GM18873 (cell line): ENCODE data around the gene RGS10.
"Not testable (repeated sequence)": the region's sequence is repeated elsewhere in the genome, so short reads cannot be mapped to it uniquely, and the experiment has no call there.

Experiments
- ATAC-seq: cut with Tn5 transposase; IDR thresholded peaks from one replicate; pipeline ENCODE4 v1.9.1; 2021; ENCODE audit warnings: mild to moderate bottlenecking, moderate library complexity, moderate number of reproducible peaks; ENCODE audit not compliant: unreplicated experiment, low FRiP score

Gene RGS10

GRCh38 chr10:119473771-119474170, 68.7 kb downstream of the RGS10 start:
- no peak for ATAC-seq

- no peak for ATAC-seq
Measured at GRCh38 chr10:119470920-119471702, 71.4 kb downstream of the RGS10 start.

GRCh38 chr10:119469846-119470245, 72.7 kb downstream of the RGS10 start:
- no peak for ATAC-seq

GRCh38 chr10:119469325-119469707, 73.2 kb downstream of the RGS10 start:
- ATAC-seq = no peak

- ATAC-seq = no peak
Measured at GRCh38 chr10:119468542-119469324, 73.8 kb downstream of the RGS10 start.

- ATAC-seq = no peak
Measured at GRCh38 chr10:119466655-119467054, 75.9 kb downstream of the RGS10 start.

GRCh38 chr10:119466076-119466475, 76.4 kb downstream of the RGS10 start:
- ATAC-seq = no peak

GRCh38 chr10:119465085-119465484, 77.4 kb downstream of the RGS10 start:
- ATAC-seq = no peak

- not testable (repeated sequence) for ATAC-seq
Measured at GRCh38 chr10:119463195-119463594, 79.3 kb downstream of the RGS10 start.

GRCh38 chr10:119462773-119463172, 79.7 kb downstream of the RGS10 start:
- ATAC-seq = no peak

- peak; percentile 53 for ATAC-seq
Measured at GRCh38 chr10:119461923-119462322, 80.6 kb downstream of the RGS10 start.

- ATAC-seq = no peak
Measured at GRCh38 chr10:119461380-119461779, 81.1 kb downstream of the RGS10 start.

GRCh38 chr10:119460369-119461195, 81.9 kb downstream of the RGS10 start:
- ATAC-seq = no peak

- no peak for ATAC-seq
Measured at GRCh38 chr10:119459681-119460340, 82.7 kb downstream of the RGS10 start.

- no peak for ATAC-seq
Measured at GRCh38 chr10:119457966-119458766, 84.4 kb downstream of the RGS10 start.

GRCh38 chr10:119456435-119456810, 86.1 kb downstream of the RGS10 start:
- ATAC-seq = no peak

- no peak for ATAC-seq
Measured at GRCh38 chr10:119455609-119456434, 86.7 kb downstream of the RGS10 start.

- no peak for ATAC-seq
Measured at GRCh38 chr10:119454990-119455389, 87.5 kb downstream of the RGS10 start.

- ATAC-seq = no peak
Measured at GRCh38 chr10:119454316-119454715, 88.2 kb downstream of the RGS10 start.
